Breast epithelium (tissue), 4 donors: Measurements from ENCODE around the gene VEPH1. TPM values are rescaled to one million over a fixed set of nuclear protein-coding genes. Genes with fewer than 3 reads are reported as not detected.

Experiments
- DNase-seq, 2 donors: peaks; one replicate each; pipeline ENCODE4 v3.0.0-alpha.2; 2019; ENCODE audit warnings: low spot score in 2 of 2
- H3K27ac ChIP-seq, 2 donors: fragments of 200-600 bp; sonication (generic) in 1 of 2; one replicate each; pipeline ENCODE4 v1.5.1; 2016 to 2019; ENCODE audit warnings: mild to moderate bottlenecking in 1 of 2
- H3K27me3 ChIP-seq, 2 donors: fragments of 200-600 bp; sonication (generic) in 1 of 2; one replicate each; pipeline versions ENCODE4 v1.5.1 to v1.6.0; 2017 to 2019; ENCODE audit warnings: control low read depth in 1 of 2, mild to moderate bottlenecking in 1 of 2
- H3K36me3 ChIP-seq: fragments of 200-600 bp; one replicate; pipeline ENCODE4 v1.5.1; 2019
- H3K4me1 ChIP-seq, 2 donors: fragments of 200-600 bp; sonication (generic); one replicate each; pipeline ENCODE4 v1.5.1; 2016 to 2019; ENCODE audit warnings: control low read depth in 1 of 2
- H3K4me3 ChIP-seq, 3 donors: fragments of 200-600 bp; sonication (generic); 1 replicate in 2 of 3; 2 replicates in 1 of 3; pipeline ENCODE4 v1.5.1; 2016 to 2019; ENCODE audit warnings: mild to moderate bottlenecking in 3 of 3, moderate library complexity in 2 of 3
- H3K9me3 ChIP-seq, 2 donors: fragments of 200-600 bp; sonication (generic) in 1 of 2; one replicate each; pipeline ENCODE4 v1.5.1; 2016 to 2019; ENCODE audit warnings: control low read depth in 1 of 2
- POLR2A ChIP-seq: fragments of 450-650 bp; IDR thresholded peaks from one replicate; pipeline ENCODE4 v1.6.1; 2016; ENCODE audit warnings: antibody characterized with exemption, mild to moderate bottlenecking, moderate library complexity
- POLR2AphosphoS5 ChIP-seq, 3 donors: sonication (generic); formaldehyde crosslinking; IDR thresholded peaks; one replicate each; pipeline ENCODE4 v1.6.1; 2017; ENCODE audit warnings: antibody characterized with exemption in 3 of 3
- intact Hi-C: fragments of 100-400 bp; cut with DNase I; formaldehyde crosslinking; loops from one replicate; pipeline ENCODE4 v1.15.1; 2023; ENCODE audit warnings: low total_unique reads
- total RNA-seq, 3 donors: library from RNA; depleted of rRNA; stranded (reverse); fragments of >200 nt; gene quantifications; one replicate each; pipeline ENCODE4 v1.1.0, GENCODE V29; 2016
- TF ChIP-seq, protein P1 (sequence below), 3 donors: fragments of 450-650 bp; IDR thresholded peaks; one replicate each; pipeline ENCODE4 v1.5.1; 2016 to 2017; ENCODE audit warnings: antibody characterized with exemption in 3 of 3, mild to moderate bottlenecking in 3 of 3, moderate library complexity in 3 of 3

The VEPH1 gene
- total RNA-seq = 10 to 100 TPM in 1 of 3 donors, 1 to 10 TPM in 1, under 1 TPM in 1; under 0.01 to 20.9 (median 8.8) TPM

DNA sequence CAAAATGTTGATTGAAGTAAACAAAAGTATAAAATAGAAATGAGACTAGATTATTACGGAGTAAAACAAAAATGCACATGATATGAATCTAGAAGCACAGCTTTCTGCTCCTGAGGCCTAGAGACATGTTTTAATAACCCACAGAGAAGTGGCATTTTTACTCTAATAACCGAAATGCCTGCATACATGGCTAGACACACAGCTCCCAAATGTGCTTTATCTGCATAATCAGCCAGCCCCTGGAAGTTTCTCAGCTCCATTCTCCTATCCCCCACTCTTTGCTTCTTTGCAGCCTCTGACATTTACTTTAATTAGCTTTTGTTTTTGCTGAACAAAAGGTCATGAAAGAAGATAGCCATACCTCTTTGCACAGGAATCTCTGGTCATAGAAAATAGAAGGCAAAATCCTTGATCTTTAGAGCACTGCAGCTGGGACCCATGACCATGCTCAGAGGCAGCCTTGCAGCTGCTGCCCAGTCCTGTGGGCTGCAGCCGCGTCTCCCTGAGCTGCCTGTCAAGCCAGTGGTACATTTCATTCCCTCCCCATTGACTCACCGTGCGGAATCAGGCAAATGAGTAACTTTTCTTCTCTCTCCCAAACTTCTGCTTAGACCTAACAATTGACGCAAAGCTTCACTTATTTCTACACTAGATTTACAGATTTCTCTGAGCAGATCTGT lies at the start of gene VEPH1:
Gene VEPH1 (minus strand): TSS at position 501 of the 680 bp plus-strand sequence. CDS start 8,067 bp downstream, outside the sequence.
- Histone ChIP-seq H3K27ac (no peak within 1 kb of the TSS), H3K36me3 (no peaks in the 10 kb centered on the region), H3K4me1 (no peaks in the 10 kb centered on the region), H3K27me3 (no peaks in the 10 kb centered on the region), H3K4me3 (no peak within 1 kb of the TSS), H3K9me3 (no peaks in the 10 kb centered on the region)
- no peak for TF ChIP-seq POLR2AphosphoS5 (IDR thresholded peaks at IDR 0.05)
- TF ChIP-seq POLR2A = no peak
- intact Hi-C loops = no loop called here
- DNase-seq = no peak

DNA sequence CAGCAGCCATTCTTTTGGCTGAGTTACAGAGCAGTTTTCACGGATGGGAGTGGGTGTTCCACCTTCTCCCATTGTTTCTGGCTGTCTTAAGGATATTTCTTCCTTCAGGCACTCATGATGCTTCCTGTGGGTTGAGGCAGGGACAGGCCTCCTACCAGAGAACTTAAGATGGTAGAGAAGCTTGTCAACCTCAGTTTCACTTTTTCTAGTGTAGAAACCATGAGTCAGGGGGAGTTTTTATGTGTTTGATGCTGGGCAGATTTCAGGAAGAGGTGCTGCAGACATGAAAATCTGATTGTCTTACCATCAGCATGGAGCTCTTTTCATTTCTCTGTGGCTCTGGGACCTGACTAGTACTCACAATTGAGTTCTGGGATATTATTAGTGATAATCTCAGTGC lies 48.7 kb upstream of the VEPH1 start:
- Histone ChIP-seq H3K27me3 (no peaks in the 10 kb centered on the region), H3K36me3 (peaks cover 6% of the 10 kb centered on the region), H3K4me1 (no peaks in the 10 kb centered on the region), H3K4me3 (no peak overlapping the region), H3K27ac (no peak overlapping the region), H3K9me3 (peaks cover 9 to 10% of the 10 kb centered on the region in 2 donors)
- TF ChIP-seq, protein P1, sequence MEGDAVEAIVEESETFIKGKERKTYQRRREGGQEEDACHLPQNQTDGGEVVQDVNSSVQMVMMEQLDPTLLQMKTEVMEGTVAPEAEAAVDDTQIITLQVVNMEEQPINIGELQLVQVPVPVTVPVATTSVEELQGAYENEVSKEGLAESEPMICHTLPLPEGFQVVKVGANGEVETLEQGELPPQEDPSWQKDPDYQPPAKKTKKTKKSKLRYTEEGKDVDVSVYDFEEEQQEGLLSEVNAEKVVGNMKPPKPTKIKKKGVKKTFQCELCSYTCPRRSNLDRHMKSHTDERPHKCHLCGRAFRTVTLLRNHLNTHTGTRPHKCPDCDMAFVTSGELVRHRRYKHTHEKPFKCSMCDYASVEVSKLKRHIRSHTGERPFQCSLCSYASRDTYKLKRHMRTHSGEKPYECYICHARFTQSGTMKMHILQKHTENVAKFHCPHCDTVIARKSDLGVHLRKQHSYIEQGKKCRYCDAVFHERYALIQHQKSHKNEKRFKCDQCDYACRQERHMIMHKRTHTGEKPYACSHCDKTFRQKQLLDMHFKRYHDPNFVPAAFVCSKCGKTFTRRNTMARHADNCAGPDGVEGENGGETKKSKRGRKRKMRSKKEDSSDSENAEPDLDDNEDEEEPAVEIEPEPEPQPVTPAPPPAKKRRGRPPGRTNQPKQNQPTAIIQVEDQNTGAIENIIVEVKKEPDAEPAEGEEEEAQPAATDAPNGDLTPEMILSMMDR (IDR thresholded peaks at IDR 0.05) = no peak
- TF ChIP-seq POLR2AphosphoS5 (IDR thresholded peaks at IDR 0.05) = no peak
- intact Hi-C loops = no loop called here
- no peak for DNase-seq

DNA sequence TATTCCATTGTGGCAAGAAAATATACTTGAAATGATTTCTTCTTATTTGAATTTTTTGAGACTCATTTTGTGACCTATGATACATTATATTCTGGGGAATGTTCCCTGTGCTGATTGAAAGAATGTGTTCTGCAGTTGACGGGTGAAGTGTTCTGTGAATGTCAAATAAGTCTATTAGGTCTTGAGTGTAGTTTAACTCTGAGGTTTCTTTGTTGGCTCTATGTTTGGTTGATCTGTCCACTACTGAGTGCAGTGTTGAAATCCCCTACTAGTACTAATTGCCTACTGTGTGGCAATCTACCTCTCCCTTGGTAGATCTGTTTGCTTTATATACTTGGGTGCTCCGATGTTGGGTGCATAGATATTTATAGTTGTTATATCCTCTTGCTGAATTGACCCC lies 46.3 kb upstream of the VEPH1 start:
- TF ChIP-seq, protein P1 (IDR thresholded peaks at IDR 0.05) = no peak
- TF ChIP-seq POLR2AphosphoS5 (IDR thresholded peaks at IDR 0.05) (no peak), POLR2A (no peak)

DNA sequence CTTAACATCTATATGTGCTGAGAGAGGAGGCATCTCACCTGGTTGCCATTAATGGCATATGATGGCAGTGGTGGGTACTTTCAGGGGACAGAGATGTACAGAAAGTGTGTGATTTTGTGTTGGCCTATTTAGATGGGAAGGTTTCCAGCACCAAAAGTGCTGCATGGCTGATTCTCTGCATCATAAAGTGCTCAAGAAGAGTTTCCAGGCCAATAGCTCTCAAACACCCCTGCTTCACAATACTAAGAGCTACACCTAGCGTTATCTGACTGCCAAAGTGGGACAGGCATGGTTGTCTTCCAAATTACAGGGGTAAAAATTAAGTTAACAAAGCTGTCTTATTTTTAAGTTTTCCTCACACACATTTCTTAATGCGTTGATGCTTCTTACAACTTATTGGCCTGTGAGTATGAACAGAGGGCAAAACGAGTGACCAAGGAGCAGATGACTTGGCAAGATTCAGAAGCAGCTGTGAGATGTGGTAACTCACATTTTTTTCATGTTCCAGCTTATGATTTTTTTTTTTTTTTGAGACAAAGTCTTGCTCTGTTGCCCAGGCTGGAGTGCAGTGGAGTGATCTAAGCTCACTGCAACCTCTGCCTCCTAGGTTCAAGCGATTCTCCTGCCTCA lies 41.4 kb upstream of the VEPH1 start:
- H3K4me1 ChIP-seq = no peaks in the 10 kb centered on the region
- DNase-seq = no peak
- no peaks in the 10 kb centered on the region for H3K36me3 ChIP-seq
- H3K9me3 ChIP-seq = peaks cover 0 to 4% of the 10 kb centered on the region in 2 donors
- intact Hi-C loops = no loop called here
- H3K27me3 ChIP-seq = no peaks in the 10 kb centered on the region
- peak overlapping the region in 2 of 3 donors; percentile 48 to 72 for H3K4me3 ChIP-seq
- peak overlapping the region; percentile 41 to 80 for H3K27ac ChIP-seq
- TF ChIP-seq POLR2AphosphoS5 (IDR thresholded peaks at IDR 0.05) = peak; percentile 18 to 53 (median 52)
- TF ChIP-seq, protein P1 (IDR thresholded peaks at IDR 0.05) = no peak

More for the DNA sequence above, 46.3 kb upstream of the VEPH1 start:
- Histone ChIP-seq H3K4me1 (no peaks in the 10 kb centered on the region), H3K36me3 (no peaks in the 10 kb centered on the region), H3K27ac (no peak overlapping the region), H3K4me3 (no peak overlapping the region), H3K27me3 (no peaks in the 10 kb centered on the region), H3K9me3 (peaks cover 9 to 10% of the 10 kb centered on the region in 2 donors)
- intact Hi-C loops = no loop called here
- no peak for DNase-seq

DNA sequence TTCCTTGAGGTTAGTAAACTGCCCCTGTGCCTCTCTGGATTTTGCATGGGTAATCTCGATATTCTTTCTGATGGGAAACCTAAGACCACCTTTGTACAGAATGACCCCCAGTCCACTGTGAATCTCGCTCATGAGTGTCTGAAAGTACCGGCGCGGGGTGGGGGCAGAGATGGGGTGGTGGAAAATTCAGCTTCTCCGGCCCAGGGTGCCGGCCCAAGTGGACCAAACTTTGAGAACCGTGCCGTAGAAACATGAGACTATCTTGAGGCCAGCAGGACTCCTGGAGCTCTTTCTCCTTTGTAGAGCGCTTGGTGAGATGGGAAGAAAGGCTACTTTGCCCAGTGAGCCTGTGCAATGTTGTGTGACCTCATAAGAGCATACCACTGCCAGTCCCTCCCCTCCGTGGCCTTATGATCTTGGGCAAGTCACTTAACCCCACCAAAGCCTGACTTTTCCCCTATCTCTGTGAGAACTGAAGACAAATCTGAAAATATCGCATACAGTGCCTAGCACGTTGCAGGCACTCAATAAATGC lies 40.4 kb upstream of the VEPH1 start:
- TF ChIP-seq, protein P1 (IDR thresholded peaks at IDR 0.05) = no peak
- TF ChIP-seq POLR2A (no peak), POLR2AphosphoS5 (IDR thresholded peaks at IDR 0.05) (no peak)
- peak overlapping the region; percentile 72 to 80 for H3K27ac ChIP-seq
- H3K4me1 ChIP-seq = no peaks in the 10 kb centered on the region
- peak overlapping the region; percentile 48 to 72 (median 57) for H3K4me3 ChIP-seq
- H3K27me3 ChIP-seq = no peaks in the 10 kb centered on the region
- peaks cover 0 to 4% of the 10 kb centered on the region in 2 donors for H3K9me3 ChIP-seq
- no peak for DNase-seq
- intact Hi-C loops = no loop called here
- H3K36me3 ChIP-seq = no peaks in the 10 kb centered on the region
